ENCODE results near the gene LLGL2.
A peak's percentile ranks its signal among the peaks of the same experiment; 100 is the strongest.

LLGL2 gene

DNA sequence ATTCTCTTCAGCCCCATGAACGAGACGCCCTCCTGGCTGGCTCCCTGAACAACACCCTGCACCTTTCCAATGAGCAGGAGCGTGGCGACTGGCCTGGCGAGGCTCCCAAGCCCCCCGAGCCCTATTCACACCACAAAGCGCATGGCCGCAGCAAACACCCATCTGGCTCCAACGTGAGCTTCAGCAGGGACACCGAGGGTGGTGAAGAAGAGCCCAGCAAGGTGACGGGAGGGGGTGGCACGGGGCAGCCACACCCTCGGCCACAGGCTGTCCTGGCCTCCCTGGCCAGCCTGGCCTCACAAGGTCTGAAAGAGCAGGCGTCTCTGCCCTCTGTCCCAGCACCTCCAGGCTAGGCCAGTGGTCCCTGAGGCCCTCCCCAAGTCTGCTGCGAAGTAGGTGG is 33.8 kb upstream of the LLGL2 start:
- DNase-seq: no peak

DNA sequence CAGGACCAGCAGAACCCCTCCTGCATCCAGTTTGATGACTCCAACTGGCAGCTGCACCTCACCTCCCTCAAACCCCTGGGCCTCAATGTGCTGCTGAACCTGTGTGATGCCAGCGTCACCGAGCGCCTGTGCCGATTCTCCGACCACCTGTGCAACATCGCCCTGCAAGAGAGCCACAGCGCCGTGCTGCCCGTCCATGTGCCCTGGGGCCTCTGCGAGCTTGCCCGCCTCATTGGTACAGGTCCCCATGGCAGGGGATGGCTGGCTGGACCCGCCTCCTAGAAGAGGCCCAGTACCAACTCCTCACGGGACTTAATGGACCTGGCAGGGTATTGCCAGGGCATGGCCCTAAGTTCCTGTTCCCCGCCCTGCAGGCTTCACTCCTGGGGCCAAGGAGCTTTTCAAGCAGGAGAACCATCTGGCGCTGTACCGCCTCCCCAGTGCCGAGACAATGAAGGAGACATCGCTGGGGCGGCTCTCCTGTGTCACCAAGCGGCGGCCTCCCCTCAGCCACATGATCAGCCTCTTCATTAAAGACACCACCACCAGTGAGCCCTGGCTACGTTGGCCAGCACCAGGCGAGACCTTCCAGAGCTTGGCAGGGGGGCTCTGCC is 32.8 kb upstream of the LLGL2 start:
- no peak for DNase-seq

DNA sequence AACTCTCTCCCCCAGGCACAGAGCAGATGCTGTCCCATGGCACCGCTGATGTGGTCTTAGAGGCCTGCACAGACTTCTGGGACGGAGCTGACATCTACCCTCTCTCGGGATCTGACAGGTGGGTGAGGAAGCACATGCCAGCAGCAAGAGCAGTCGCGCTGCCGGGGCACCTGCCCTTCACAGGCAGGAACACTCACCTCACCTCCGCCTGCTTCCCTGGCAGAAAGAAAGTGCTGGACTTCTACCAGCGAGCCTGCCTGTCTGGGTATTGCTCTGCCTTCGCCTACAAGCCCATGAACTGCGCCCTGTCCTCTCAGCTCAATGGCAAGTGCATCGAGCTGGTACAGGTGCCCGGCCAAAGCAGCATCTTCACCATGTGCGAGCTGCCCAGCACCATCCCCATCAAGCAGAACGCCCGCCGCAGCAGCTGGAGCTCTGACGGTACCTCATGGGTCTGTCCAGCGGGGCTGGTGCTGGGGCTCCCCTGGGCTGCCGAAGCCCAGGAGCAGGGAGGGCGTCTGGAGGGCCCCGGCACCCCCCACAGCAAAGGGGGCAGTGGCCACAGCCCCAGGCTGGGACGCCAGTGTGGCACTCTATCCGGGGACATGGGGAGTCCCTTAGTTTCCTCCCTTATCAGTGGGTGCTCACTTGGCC is 31.9 kb upstream of the LLGL2 start:
- no peak for DNase-seq

- DNase-seq: no peak
These were observed 31.1 kb upstream of the LLGL2 start for GRCh38 chr17:75494326-75494877.

DNA sequence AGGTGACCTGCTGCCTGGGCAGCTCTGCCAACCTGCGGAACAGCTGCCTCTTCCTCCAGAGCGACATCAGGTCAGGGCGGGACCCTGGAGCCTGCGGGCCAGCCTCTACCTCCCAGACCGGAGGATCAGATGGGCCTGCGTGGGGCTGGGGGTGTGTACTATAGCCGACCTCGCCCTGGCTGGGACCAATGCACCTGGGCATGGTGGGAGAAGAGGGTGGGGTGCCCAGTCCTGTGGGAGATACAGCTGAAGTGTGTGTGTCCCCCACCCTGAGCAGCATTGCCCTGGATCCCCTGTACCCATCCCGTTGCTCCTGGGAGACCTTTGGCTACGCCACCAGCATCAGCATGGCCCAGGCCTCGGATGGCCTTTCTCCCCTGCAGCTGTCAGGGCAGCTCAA is 29.5 kb upstream of the LLGL2 start:
- no peak for DNase-seq

- DNase-seq: no peak
These were observed 27.3 kb upstream of the LLGL2 start for GRCh38 chr17:75498039-75498725.

- no peak for DNase-seq
These were observed 26.7 kb upstream of the LLGL2 start for GRCh38 chr17:75498726-75499213.

GRCh38 chr17:75499313-75500022 is 26.0 kb upstream of the LLGL2 start:
- DNase-seq: no peak

GRCh38 chr17:75500419-75501216 is 24.9 kb upstream of the LLGL2 start:
- DNase-seq: no peak

DNA sequence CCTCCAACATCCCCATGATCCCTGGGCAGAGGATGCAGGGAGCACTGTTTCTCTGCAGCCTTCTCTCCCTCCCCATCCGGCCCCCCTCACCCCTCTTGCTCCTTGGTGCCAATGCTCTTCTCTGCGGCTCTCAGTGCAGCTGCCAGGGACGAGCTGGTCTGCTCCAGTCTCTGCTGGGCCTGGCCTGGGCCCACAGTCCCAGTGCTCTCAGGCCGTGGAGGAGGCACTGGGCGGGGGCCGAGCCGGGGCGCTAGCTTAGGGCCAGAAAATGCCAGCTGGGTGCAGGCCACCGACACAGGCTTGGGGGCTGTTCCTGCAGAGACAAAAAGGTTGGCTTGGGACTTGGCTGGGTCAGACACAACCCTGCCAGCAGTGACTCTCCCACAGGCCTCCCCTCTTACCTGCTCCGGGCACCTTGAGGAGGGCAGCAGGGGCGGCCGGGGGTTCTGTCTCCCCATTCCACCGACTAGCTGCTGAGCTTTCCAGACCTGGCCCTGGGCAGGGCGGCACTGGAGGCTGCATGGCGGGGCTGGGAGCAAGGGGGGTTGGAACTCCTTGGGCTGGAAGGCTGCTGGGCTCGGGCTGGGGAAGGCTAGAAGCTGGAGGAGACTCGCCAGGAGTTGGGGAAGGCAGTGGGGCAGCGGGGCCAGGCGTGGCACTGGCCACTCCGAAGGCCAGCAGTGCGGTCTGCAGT is 24.0 kb upstream of the LLGL2 start:
- no peak for DNase-seq

DNA sequence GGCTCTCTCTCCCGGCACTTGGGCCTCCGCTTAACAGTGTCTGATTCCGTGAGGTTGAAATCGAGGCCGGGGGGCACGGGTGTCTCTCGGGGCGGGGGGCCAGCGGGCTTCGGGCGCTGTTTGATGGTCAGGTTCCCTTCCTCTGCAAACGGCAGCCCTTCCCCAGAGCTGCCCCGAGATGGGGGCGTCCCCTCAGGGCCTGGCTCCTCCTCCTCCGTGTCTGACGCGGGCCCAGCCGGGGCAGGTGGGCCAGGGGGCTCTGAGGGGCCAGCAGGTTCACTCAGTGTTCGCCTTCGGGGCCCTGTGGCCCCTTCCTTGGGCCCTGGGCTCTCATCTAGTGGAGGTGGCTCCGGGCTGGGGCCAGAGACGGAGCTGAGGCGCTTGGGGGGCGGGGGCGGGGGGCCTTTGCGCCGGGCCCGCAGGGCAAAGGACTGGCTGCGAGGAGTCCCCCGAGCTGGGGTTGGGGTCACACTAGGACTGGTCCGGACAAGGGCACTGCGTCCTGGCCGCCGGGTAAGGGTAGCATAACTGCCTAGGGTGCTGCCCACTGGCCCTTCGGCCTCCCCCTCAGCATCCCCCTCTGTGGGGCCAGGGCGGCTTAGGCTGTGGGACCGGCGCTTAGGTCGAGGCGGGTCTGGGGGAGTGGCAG is 23.3 kb upstream of the LLGL2 start:
- DNase-seq: no peak

DNA sequence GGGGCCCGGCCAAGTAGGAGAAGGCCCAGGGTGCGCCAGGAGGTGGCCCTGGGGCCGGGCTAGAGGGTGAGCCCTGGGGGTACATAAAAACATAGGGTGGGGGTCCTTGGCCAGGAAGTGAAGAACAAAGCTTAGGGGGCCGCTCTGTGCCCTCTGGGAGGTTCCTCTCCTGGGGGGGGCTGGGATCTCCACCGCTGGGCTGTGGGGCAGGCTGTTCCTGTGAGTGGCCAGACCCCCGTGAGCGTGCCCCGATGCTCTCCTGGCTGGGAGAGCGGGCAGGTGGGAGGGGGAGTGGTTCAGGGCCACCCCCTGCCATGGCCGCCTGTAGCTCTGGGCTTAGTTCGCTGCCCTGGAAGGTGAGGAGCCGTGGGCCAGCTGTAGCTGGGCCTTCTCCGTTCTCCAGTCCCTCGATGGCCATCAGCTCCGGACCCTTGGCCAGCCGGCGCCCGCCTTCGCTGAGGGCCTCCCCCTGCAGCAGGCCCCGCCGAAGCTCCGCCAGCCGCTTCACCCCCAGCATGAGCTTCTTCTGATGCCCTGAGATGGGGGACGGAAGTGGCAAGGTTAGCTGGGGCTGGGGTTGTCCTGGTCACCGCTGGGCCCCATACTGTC is 22.7 kb upstream of the LLGL2 start:
- DNase-seq: no peak

GRCh38 chr17:75503337-75503950 is 22.1 kb upstream of the LLGL2 start:
- no peak for DNase-seq

- no peak for DNase-seq
These were observed 21.5 kb upstream of the LLGL2 start for GRCh38 chr17:75503976-75504346.

GRCh38 chr17:75504347-75505151 is 20.9 kb upstream of the LLGL2 start:
- peak in 1 of 2 donors; percentile 40 for DNase-seq

- DNase-seq: no peak
These were observed 20.4 kb upstream of the LLGL2 start for GRCh38 chr17:75505152-75505409.

- DNase-seq: no peak
These were observed 19.9 kb upstream of the LLGL2 start for GRCh38 chr17:75505640-75506039.

DNA sequence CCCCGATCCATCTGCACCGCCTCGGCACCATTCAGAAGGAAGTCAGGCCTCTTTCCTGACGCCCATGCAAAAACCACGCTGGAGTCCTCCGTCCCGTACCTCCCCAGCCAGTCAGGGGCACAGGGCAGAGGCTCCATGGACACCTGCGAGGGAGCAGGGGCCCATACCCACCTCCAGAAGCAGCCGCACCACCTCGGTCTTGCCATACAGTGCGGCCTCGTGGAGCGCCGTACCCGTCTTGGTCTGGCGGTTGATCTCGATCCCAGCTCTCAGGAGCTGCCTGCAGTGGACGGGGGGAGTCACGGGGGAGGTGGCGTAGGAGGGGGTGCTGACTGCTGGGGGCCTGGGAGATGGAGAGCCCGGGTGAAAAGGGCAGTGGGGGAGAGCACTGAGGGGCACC is 19.4 kb upstream of the LLGL2 start:
- DNase-seq: no peak

DNA sequence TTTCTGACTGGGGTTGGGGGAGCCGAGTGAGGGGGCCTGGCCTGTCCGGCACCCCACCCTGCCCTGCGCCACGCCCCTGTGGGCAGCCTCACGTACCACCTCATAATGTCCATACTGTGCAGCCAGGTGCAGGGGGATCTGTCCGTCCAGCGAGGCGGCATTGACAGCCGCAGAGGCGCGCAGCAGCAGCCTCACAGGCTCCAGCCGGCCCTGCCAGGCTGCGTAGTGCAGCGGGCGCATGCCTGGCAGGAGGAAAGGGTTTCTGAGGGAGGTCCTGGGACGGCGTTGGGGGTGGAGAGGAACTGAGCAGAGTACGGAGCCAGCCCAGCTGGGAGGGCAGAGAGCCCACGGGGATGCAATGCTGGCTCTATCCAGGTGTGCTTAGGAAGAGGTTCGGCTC is 18.6 kb upstream of the LLGL2 start:
- DNase-seq: no peak
